PFSK-1 (cell line): ENCODE results near the gene PDGFD.

Experiments
- FOXP2 ChIP-seq: optimal IDR thresholded peaks from 2 replicates; pipeline ENCODE3; 2011; ENCODE audit warnings: borderline replicate concordance, control low read depth, inconsistent platforms; ENCODE audit not compliant: insufficient read depth; ENCODE audit errors: extremely low read length, extremely low read depth
- POLR2AphosphoS5 ChIP-seq: IDR thresholded peaks from 2 replicates; pipeline ENCODE4 v1.6.1; 2012; ENCODE audit warnings: low read depth, mild to moderate bottlenecking, control low read depth, low read length, moderate library complexity
- SIN3A ChIP-seq: IDR thresholded peaks from 2 replicates; pipeline ENCODE4 v1.6.1; 2012; ENCODE audit warnings: mild to moderate bottlenecking, low read length, moderate library complexity, borderline replicate concordance; ENCODE audit not compliant: insufficient read depth
- TAF1 ChIP-seq: IDR thresholded peaks from 2 replicates; pipeline ENCODE4 v1.6.1; 2012; ENCODE audit warnings: low read length, control low read depth, borderline replicate concordance; ENCODE audit not compliant: insufficient read depth
- TF ChIP-seq, protein P1 (sequence below), 2 experiments: IDR thresholded peaks; 2 replicates each; pipeline versions ENCODE4 v1.6.1 to v1.8.0; 2011 to 2012; ENCODE audit warnings: low read depth in 2 of 2, low read length in 2 of 2, control low read depth in 1 of 2, inconsistent platforms in 1 of 2, mild to moderate bottlenecking in 1 of 2, moderate library complexity in 1 of 2; ENCODE audit not compliant: insufficient read depth in 1 of 2

PDGFD gene

DNA sequence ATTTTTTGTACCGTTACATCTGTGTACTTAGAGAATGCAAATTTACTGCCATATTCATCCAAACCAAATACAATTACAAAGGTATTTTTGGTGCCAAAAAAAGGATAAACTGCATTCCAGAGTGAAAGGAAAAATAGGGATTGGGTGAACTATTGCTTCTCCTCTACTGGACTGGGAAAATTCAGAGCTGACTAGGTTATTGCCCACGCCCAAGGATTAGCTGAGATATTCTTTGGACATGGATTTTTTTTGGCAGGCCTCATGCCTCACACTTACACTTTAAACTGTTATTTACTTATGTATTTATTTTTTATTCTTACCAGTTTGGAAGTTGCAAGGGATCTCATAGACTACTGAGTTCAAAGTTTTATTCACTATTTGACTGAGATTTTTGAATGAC lies 203.8 kb downstream of the PDGFD start:
- TF ChIP-seq, protein P1, sequence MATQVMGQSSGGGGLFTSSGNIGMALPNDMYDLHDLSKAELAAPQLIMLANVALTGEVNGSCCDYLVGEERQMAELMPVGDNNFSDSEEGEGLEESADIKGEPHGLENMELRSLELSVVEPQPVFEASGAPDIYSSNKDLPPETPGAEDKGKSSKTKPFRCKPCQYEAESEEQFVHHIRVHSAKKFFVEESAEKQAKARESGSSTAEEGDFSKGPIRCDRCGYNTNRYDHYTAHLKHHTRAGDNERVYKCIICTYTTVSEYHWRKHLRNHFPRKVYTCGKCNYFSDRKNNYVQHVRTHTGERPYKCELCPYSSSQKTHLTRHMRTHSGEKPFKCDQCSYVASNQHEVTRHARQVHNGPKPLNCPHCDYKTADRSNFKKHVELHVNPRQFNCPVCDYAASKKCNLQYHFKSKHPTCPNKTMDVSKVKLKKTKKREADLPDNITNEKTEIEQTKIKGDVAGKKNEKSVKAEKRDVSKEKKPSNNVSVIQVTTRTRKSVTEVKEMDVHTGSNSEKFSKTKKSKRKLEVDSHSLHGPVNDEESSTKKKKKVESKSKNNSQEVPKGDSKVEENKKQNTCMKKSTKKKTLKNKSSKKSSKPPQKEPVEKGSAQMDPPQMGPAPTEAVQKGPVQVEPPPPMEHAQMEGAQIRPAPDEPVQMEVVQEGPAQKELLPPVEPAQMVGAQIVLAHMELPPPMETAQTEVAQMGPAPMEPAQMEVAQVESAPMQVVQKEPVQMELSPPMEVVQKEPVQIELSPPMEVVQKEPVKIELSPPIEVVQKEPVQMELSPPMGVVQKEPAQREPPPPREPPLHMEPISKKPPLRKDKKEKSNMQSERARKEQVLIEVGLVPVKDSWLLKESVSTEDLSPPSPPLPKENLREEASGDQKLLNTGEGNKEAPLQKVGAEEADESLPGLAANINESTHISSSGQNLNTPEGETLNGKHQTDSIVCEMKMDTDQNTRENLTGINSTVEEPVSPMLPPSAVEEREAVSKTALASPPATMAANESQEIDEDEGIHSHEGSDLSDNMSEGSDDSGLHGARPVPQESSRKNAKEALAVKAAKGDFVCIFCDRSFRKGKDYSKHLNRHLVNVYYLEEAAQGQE (IDR thresholded peaks at IDR 0.05; ENCODE audit: insufficient read depth in 1 of 2, low read depth in 2 of 2, low read length in 2 of 2), result no peak
- no peak for TF ChIP-seq FOXP2
- TF ChIP-seq SIN3A, result no peak
- no peak for TF ChIP-seq TAF1
- no peak for TF ChIP-seq POLR2AphosphoS5

DNA sequence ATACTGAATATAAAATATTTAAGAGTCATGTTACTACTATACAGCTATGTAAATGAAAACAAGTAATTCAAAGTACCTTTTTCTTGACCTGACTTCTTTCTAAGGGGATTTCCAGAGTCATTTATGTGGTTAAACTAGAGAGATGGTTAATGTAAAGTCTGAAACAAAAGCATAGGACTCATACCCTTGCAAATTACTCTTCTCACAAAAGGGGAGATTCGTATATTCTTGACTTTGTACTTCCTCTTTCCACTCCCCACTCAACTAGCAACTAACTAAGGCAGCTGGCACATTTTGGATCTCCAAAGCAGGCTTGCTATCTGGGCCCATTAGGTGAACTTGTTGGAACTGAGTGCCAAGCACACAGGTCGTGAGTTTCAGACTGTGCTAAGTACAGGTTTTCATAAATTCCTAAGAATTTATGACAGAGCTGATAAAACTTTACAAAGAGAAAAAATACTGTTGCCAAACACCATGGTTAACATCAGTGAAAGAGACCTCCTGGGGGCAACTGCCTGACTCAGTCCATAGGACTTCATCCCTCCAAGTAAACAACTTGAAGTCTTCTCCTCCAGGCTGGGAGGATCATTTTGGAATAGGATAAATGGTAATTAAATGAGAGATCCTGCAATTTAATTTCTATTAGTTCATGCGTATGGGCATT lies 204.5 kb downstream of the PDGFD start:
- no peak for TF ChIP-seq TAF1
- TF ChIP-seq FOXP2, result no peak
- no peak for TF ChIP-seq SIN3A
- TF ChIP-seq, protein P1 (IDR thresholded peaks at IDR 0.05; ENCODE audit: insufficient read depth in 1 of 2, low read depth in 2 of 2, low read length in 2 of 2), result no peak
- TF ChIP-seq POLR2AphosphoS5, result no peak

DNA sequence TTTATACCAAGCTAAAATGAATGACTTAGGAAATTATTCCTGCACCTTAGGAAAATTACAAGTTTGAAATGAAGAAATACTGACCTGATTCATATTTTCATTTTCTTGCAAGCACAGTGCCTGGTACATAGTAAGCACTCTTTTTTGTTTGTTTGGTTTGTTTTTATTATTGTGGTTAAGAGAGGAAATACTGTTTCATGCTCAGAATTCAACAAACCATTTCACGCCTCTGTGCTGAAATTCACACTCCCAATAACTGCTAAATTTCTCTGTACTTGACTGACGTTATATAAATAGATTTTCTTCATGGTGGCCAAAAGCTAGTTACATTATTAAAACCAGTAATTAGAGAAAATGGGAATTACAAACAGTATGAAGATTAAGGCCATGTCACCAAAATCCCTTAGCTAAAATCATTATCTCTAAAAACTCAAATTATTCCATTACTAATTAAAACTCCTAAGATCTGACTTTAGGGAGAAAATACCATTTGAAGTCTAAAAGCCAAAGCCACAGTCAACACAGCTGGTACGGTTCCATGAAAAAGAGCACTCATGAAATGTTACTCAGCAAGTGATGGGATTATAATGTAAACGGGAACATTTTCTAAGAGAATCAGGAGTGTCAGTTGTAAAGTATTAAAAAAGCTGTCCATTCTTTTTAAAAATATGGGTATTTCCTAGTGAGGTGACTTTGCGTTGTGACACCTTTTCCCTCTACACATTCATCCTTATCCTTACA lies 205.3 kb downstream of the PDGFD start:
- TF ChIP-seq FOXP2, result no peak
- no peak for TF ChIP-seq POLR2AphosphoS5
- TF ChIP-seq, protein P1 (IDR thresholded peaks at IDR 0.05; ENCODE audit: insufficient read depth in 1 of 2, low read depth in 2 of 2, low read length in 2 of 2), result no peak

DNA sequence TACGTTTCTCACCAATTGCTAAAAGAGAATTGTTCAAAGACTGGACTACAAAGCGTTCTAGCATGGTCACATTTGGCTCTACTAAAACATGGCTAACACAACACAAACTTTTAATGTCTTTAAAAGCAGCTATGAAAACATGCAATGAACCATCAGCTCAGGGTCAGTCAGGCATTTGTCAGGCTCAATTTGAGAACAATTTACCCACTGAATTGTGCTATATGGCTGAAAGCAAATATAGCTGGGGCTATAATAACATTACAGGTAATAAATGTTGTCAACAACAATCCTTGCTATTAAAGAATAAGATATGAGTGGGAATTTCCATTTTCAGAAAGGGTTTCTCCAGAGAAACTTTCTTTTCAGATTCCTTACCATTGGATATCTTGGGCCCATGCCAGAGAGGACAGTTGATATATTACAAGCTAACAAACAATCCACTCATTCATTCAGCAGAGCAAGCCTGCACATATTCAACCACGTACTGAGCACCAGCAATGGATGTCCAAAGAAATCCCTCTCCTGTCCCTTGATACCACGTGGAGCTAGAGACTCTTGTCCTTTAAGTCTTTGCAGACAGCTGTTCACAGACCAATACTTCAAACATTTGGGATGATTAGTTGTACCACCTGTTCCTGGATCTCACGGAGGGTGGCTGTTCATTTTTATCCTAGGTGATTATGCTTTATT lies 210.0 kb downstream of the PDGFD start:
- no peak for TF ChIP-seq POLR2AphosphoS5
- no peak for TF ChIP-seq TAF1
- TF ChIP-seq FOXP2, result no peak
- TF ChIP-seq, protein P1 (IDR thresholded peaks at IDR 0.05; ENCODE audit: insufficient read depth in 1 of 2, low read depth in 2 of 2, low read length in 2 of 2), result no peak
- no peak for TF ChIP-seq SIN3A
